ENCODE results near the gene SALL2.
A peak's percentile ranks its signal among the peaks of the same experiment; 100 is the strongest.

DNA sequence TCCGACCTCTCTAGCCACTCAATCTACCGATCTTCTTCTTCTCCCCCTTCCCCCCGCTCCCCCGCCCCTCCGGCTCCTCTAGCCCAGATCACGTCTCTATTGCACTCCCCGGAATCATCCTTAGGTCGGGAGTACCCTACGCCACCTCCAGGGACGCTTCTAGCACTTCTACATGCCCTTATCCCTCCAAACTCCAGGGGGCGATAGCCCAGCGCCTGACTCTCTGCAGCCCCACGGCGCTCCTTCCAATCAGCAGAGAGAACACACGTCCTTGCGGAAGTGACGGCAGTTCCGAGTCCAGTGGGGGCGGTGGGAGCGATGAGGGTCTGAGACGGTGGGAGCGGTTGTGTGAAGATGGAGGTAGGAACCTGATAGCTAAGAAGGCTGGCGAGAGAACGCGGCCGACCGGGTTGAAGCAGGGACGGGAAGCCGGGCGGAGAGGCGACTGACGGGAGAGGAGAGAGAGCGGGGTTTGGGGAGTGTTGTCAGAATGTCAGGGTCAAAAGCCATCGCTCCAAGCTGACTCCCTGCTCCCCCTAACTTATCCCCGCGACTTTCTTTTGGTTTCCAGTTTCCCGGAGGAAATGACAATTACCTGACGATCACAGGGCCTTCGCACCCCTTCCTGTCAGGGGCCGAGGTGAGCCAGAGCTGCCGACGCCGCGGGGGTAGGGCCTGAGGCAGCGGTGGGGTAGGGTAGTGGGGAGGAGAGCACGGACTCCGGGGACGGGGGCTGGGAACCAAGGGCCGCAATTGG lies 49.0 kb downstream of the SALL2 start, which contains the start of the genes RAB2B and TOX4:
- peak; percentile 93 to 100 (median 99) for TF ChIP-seq CTCF (IDR thresholded peaks at IDR 0.05)
- TF ChIP-seq POLR2A (IDR thresholded peaks at IDR 0.05), result peak; percentile 67 to 79

Measured in Peyer's patch (tissue), 4 donors.